HuH-7 (cell line): ENCODE results near the gene FAM200C.
"Not testable (repeated sequence)": the region's sequence is repeated elsewhere in the genome, so short reads cannot be mapped to it uniquely, and the experiment has no call there.

ENCODE experiments used
- DNase-seq: peaks from one replicate; pipeline ENCODE4 v3.0.0; 2011; ENCODE audit warnings: low spot score

The FAM200C gene

DNA sequence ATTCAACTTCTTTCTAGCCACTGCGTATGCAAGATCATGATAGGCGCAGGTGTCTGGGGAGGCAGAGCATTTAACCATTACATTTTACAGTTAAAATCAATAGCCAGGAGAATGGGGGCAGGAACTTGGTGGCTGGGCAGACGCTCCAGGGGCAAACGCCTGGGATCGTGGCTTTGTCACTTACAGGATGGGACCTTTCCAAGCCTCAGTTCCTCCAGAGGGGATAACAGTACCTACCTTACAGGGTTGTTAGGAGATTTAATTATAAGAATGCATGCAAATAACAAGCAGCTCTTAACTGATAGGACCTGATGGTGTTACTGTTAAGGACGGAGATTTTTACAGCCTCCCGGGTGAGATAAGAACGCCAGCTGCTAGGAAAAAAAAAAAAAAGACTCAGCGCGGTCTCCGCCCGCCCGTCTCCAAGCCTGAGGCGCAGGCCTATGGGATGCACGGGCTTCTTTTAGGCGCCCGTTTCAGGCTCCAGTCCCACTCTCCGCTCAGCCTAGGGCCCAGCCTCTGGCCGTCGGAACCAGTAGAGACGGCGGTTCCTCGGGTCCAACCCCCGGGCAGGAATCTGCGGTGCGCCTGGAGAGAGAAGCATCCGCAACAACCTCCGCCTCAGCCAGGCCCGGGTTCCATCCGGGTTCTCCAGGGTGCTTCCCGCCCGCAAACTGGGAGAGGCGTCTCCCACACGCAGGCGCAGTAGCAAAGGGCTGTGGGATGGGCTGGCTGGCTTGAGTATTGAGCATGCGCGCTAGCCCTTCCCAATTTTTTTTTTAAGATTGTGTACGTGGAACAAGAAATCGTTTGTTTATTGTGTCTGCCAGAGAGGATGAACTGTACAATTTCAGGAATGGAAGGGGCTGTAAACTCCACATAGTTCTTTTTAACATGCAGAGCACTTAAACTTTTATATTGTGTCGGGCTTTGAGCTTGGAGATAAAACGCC is at the start of gene FAM200C:
TSS of gene FAM200C (minus strand) at position 653 of the 952 bp plus-strand sequence. CDS start 4,564 bp downstream, outside the sequence.
- DNase-seq, result peak; percentile 97

- DNase-seq, result no peak
Observed at GRCh38 chr5:160449458-160449857, 49.6 kb upstream of the FAM200C start.

GRCh38 chr5:160448886-160449285 is 49.0 kb upstream of the FAM200C start:
- no peak for DNase-seq

DNA sequence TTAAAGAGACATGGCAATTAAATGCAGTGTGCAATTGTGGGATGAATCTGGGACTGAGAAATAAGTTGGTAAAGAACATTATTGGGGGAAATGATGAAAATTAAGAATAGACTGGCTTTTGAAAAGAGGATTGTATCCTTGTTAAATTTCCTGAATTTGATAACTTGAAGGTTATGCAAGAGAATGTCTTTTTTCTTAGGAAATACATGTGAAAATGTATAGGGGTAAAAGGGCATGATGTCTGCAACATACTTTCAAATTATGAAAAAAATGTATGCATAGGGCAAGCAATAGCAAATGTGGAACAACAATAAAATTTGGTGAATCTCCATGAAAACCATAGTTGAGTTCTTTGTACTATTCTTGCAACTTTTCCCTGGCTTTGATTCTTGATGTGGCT is 45.9 kb upstream of the FAM200C start:
- no peak for DNase-seq

DNA sequence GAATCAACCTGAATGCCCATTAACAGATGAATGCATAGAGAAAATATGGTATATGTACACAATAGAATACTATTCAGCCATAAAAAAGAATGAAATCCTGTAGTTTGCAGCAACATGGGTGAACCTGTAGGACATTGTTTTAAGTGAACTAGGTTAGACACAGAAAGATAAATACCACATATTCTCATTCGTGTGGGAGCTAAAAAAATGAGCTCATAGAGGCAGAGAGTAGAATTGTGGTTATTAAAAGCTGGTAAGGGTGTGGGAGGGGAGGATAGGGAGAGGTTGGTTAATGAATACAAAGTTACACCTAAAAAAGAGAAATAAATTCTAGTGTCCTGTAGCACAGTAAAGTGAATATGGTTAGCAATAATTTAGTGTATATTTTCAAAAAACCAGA is 45.3 kb upstream of the FAM200C start:
- no peak for DNase-seq

- DNase-seq, result no peak
Observed at GRCh38 chr5:160444407-160444806, 44.6 kb upstream of the FAM200C start.

DNA sequence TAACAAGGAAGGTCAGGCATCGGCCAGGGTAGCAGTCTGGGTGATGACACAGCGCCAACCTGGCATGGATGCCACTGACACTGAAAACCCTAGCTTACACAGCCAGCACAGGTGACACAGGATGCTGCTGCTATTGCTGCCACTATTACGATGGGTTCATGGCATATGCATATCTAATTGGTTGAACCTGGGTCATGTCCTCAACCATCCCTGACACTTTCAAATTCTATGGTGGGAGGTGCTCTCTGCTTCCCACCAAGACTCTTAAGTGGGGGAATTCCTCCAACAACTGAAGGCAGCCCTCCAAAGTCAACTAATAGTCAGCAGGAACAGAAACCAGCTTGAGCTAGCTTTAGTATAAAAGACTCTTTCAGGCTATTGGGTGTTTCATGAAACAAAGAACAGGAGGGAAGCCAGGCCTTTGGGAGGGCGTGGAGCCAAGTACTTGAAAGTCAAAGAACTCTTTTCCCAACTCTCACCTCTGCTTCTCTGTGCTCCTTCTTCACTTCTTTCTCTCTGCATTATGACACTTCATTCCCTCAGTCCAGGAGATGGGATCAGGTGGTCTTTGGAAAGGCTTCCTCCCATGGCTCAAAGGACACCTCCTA is 43.1 kb upstream of the FAM200C start:
- DNase-seq, result no peak

DNA sequence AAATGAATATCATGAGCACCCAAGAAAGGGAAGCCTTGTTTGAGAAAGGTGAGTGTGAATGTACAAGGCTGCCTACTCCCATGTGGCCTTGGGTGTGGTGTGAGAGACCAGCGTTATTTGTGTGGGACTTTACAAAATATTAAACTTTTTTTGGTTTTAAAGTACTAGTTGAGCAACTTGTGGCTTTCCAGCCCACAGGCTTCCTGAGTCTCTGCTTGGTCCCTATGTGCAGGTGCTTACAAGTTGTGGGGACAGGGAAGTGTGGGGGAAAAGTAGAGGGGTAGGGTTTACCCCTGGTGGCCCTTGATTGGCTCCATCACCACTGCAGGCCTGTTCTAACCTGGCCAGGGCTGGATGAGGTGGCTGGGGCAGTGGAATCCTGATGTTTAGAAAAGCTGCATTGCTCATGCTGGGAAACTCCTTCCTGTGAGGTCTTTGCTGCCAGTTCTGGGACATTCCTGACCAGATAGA is 41.5 kb upstream of the FAM200C start:
- DNase-seq, result no peak

DNA sequence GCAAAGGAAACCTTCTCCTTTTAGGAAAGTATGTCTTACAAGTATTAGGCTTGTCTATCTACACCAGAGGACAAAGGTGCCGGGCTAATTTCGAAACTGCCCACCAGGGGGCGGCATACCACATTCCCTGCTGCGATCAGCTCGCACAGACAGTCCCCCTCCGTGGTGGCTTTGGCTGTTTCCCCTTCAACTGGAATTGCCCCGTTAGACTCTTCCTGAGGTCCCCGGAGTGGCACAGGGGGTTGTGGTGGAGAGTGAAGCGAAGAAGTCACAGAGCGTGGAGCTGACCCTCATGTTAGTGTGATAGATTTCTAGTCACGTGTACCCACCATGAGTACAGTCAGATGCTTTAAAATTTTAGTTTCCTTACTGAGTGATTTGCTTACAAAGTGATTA is 39.3 kb upstream of the FAM200C start:
- peak; percentile 79 for DNase-seq

DNA sequence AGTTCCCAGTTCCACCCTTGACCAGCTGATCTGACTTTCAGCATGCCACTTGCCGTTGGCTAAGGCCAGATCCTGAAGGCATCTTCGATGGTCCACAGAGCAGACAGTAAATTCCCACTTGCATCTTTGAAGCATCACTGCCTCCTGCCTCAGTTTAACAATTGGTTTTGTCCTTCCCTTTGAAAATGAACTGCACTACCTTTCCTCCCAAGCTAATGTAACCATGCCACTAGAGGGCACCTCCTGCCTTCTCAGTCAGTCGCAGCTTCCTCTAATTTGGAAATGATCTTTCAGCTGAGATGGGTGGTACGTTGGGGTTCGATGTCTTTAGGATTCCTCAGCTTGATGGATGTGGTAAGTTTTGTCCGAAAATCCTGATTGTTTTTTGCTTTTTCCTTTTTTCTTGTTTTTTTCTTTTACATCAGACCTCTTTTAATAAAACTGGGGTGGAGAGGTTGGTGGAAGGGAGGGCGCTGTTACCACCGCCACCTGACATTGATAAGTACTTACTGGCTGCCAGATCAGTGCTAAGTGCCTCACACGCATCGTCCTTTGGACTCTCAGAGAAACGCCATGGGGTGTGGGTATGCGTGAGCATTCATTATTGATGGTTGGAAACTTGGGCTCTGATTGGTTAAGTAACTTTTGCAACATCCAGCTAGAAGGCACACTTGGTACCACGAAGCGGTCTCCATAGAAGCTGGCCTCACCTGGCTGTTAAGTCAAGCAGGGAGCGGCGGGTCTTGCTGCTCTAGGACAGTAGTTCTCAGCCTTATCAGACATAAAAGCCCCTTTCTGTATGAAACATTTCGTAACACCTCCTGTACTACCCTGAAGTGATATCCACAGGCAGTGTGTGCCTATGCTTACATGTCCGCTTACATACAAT is 38.7 kb upstream of the FAM200C start:
- DNase-seq, result peak; percentile 70

GRCh38 chr5:160437271-160437670 is 37.4 kb upstream of the FAM200C start:
- no peak for DNase-seq

- DNase-seq, result not testable (repeated sequence)
Observed at GRCh38 chr5:160436661-160437060, 36.8 kb upstream of the FAM200C start.

GRCh38 chr5:160436017-160436416 is 36.2 kb upstream of the FAM200C start:
- no peak for DNase-seq

DNA sequence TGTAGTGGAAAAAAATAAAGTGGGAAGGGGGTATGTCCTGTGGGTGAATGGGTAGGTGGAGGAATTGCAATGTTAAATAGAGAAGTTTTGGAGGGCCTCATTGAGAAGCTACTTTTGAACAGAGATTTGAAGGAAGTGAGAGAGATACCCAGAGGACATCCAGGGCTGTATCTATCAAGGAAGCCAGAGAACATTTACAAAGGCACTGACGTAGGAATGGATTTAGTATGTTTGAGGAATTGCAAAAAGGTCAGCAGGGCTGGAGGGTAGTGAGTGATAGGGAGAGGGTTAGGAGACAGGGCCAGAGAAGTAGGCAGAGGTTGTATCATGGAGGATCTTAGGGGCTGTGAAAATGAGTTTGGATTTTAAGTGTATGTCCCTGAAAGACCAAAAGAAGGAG is 35.7 kb upstream of the FAM200C start:
- no peak for DNase-seq

DNA sequence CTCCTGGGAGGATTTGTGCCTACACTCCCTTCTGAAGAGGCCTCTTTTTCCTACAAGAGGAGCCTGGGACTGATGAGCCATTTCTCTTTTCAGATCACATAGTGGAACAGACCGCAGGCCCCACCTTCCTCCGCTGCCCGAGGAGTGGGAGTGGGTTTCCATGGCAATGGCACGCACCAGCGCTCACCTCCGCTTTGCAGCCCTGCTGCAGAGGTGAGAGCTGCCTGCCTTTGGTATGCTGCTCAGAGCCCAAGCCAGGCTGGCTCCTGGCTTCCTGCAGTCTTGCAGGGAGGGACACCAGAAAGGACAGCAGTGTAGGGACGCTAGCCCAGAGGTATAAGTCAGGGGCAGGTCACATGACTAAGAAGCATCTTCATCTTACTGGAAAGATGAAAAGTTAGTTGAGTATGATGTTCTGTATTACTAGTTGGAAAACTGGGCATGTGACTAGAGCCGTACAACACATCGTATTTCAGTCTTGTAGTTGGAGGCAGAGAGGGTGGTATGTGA is 34.2 kb upstream of the FAM200C start:
- no peak for DNase-seq

DNA sequence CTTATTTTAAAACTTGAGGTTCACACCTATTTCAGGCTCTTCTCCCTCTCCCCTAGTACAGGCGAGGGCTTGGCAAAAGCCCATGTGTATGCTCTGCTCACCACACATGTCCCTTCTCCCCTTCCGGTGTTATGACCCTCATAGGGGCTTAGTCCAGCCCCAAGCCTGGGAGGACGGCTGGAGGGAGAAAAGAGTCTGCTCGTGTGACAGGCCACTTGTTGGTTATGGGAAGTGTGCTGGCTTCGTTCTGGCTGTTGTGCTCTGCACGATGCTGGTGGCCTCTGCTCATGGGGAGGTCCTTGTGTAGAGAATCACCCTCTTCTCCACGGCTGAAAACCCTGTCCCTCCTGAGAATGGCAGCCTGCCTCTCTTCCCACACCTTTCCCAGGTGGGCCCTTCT is 32.9 kb upstream of the FAM200C start:
- DNase-seq, result no peak

DNA sequence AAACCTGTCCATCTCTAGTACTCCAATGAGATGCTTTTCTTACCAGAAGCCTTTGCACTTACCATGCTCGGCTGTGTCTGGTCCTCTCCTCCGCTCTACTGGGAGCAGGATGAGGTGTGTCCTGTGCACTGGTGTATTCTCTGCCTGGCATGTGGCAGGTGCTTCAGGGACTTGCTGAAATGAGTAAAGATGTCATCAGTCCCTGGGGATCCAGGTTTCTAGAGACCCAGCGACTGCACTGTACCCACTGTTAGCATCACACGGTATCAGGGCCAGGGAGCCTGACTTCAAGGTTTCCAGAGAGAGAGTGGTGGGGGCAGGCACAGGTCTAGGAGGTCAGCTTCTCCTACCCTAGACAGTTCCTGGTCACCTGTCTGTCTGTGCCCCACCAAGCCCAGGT is 32.3 kb upstream of the FAM200C start:
- DNase-seq, result no peak

- no peak for DNase-seq
Observed at GRCh38 chr5:160427607-160428006, 27.8 kb upstream of the FAM200C start.

DNA sequence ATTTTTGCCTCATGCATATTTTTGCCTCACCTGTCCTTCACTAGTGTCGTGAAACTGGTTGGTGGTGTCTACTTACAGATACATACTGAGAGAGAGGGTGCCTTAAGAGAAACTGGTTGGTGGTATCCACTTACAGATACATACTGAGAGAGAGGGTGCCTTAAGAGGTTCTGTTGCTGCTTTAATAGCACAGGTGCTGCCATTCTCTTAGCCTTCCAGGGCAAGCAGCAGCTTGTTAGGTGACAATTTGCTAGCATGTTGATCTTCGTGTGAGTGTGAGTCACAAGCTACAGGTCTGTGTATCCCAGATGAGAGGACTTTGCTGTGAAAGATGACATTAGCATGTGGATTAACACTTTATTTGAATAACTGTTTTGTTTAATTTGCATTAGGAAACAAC is 23.2 kb upstream of the FAM200C start:
- no peak for DNase-seq

DNA sequence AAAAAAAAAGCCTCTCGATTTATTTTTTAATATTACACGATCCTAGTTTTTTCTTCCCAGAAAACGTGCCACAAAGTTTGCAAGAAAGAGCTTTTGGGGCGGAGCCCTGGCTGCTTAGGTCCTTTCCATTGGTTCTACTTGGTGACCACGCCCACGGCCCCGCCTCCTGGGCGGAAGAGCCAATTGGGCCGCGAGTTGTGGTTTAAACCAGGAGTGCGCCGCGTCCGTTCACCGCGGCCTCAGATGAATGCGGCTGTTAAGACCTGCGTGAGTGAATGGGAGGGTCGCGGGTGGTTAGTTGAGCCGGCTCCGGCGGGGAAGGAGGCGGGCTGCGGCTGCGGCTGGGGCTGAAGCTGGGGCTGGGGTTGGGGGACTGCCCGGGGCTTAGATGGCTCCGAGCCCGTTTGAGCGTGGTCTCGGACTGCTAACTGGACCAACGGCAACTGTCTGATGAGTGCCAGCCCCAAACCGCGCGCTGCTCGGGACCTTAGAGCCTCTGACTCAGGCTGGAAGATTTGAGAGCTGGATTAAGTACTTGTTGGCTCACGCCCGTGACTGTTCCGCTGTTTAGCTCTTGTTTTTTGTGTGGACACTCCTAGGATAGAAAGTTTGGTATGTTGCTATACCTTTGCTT is 21.9 kb upstream of the FAM200C start, which contains the start of gene PTTG1:
TSS of gene PTTG1 (plus strand) at position 231 of the 634 bp plus-strand sequence. CDS start 458 bp downstream, outside the sequence.
- peak; percentile 82 for DNase-seq

DNA sequence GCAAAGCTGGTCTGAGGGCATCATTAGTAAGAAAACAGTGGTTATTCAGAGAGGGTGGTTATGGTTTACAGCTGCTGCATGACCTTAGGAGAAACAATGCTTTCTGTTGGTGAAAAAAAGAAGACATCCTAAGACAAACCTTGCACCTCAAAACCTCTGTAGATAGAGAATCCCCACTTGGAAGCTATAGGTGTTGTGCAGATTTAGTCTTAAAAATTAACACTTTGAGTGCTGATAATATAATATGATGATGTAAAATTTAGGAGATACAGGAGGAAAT is 20.4 kb upstream of the FAM200C start:
- no peak for DNase-seq
